ENCODE results near the gene TMEM120B. TPM values are rescaled to one million over a fixed set of nuclear protein-coding genes. Genes with fewer than 3 reads are reported as not detected.
A peak's percentile ranks its signal among the peaks of the same experiment; 100 is the strongest.

Gene TMEM120B
- total and polyA plus RNA-seq, 2 of the 4 experiments (the other 2 are of a cell fraction), result 10.6 to 18.4 TPM

DNA sequence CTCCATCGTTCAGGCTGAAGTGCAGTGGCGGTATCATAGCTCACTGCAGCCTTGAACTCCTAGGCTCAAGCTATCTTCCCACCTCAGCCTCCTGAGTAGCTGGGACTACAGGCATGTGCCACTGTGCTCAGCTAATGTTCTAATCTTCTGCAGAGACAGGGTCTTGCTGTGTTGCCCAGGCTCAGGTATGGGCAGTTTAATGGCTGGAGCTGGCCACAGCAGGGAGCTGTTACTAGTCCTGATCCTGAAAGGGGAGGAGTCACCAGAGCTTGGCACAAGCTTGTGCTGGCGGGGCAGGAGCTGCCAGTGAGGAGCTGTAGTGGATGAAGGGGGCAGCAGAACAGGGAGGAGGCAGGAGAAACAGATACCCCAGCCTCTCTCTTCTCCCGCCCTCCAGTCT is 10.6 kb downstream of the TMEM120B start:
- Histone ChIP-seq H2AK5ac (ENCODE audit: low read depth, low read length) (no peak overlapping the region), H4K5ac (ENCODE audit: low read depth, low read length) (no peak overlapping the region), H4K91ac (ENCODE audit: insufficient read depth, low read depth, low read length) (no peak overlapping the region), H3K9ac (ENCODE audit: low read depth, low read length) (no peak overlapping the region), H2BK120ac (ENCODE audit: low read depth, low read length) (no peak overlapping the region), H3K4ac (ENCODE audit: low read depth, low read length) (no peak overlapping the region), H2AFZ (replicated peaks; ENCODE audit: low read length, poor library complexity) (no peak overlapping the region), H3K27me3 (ENCODE audit: control insufficient read depth, insufficient read depth, low read length) (no peaks in the 10 kb centered on the region), H3K36me3 (ENCODE audit: control insufficient read depth, insufficient read depth, low read length) (peaks cover 5% of the 10 kb centered on the region), H3K23ac (ENCODE audit: low read depth, low read length) (no peak overlapping the region), H4K8ac (ENCODE audit: low read depth in 2 of 2, low read length in 2 of 2) (no peak overlapping the region), H4K20me1 (ENCODE audit: insufficient read depth, low read length) (peaks cover 28% of the 10 kb centered on the region), H3K9me1 (ENCODE audit: insufficient read depth, low read length) (peaks cover 27% of the 10 kb centered on the region), H3K79me1 (ENCODE audit: low read depth in 1 of 2, low read length in 2 of 2) (peaks cover 36 to 62% of the 10 kb centered on the region in 2 experiments), H3K9me3 (ENCODE audit: control insufficient read depth, insufficient read depth, low read length) (no peaks in the 10 kb centered on the region), H2AK9ac (replicated peaks; ENCODE audit: low read depth, low read length, poor library complexity) (peak overlapping the region; percentile 55), H3K4me1 (ENCODE audit: control insufficient read depth, insufficient read depth, low read length) (peaks cover 12% of the 10 kb centered on the region), H3K4me2 (ENCODE audit: low read depth, low read length) (no peak overlapping the region), H3K18ac (ENCODE audit: low read depth, low read length) (no peak overlapping the region), H2BK5ac (ENCODE audit: low read depth, low read length, poor library complexity, severe bottlenecking) (no peak overlapping the region), H3K14ac (replicated peaks; ENCODE audit: low read depth, low read length) (no peak overlapping the region), H3K4me3 (ENCODE audit: insufficient read depth, low read depth, low read length) (no peak overlapping the region), H2BK20ac (ENCODE audit: low read depth, low read length) (no peak overlapping the region), H3K56ac (ENCODE audit: extremely low read depth, insufficient read depth, low read length) (no peak overlapping the region), H3K27ac (ENCODE audit: insufficient read depth, low read length) (no peak overlapping the region), H2BK15ac (ENCODE audit: low read depth, low read length) (no peak overlapping the region)
- in situ Hi-C loops (cut with MboI; ENCODE audit: low sequenced_read_pairs), result no loop called here
- ATAC-seq (ENCODE audit: low read depth) (no peak), DNase-seq (no peak)
- ChIA-PET POLR2A (ENCODE audit: unreplicated experiment) (no interaction called here), CTCF (no interaction called here)
- intact Hi-C loops (cut with micrococcal nuclease), result no loop called here
- BruUV-seq (replicated peaks), result no TSS peak
- TF ChIP-seq FOS (IDR thresholded peaks at IDR 0.05; ENCODE audit: low read depth, low read length), result no peak
- no peak for TF ChIP-seq SMC3 (IDR thresholded peaks at IDR 0.05; ENCODE audit: low read depth, low read length)
- no peak for TF ChIP-seq CHD1 (IDR thresholded peaks at IDR 0.05; ENCODE audit: low read depth, low read length)
- no peak for TF ChIP-seq BHLHE40 (IDR thresholded peaks at IDR 0.05; ENCODE audit: low read depth, low read length)
- no peak for TF ChIP-seq CTCF (conservative IDR thresholded peaks at IDR 0.05; ENCODE audit: low read depth, low read length)
- TF ChIP-seq RAD21 (IDR thresholded peaks at IDR 0.05; ENCODE audit: low read length), result no peak
- TF ChIP-seq MAFK (IDR thresholded peaks at IDR 0.05; ENCODE audit: low read depth, low read length), result no peak
- TF ChIP-seq, protein P1, sequence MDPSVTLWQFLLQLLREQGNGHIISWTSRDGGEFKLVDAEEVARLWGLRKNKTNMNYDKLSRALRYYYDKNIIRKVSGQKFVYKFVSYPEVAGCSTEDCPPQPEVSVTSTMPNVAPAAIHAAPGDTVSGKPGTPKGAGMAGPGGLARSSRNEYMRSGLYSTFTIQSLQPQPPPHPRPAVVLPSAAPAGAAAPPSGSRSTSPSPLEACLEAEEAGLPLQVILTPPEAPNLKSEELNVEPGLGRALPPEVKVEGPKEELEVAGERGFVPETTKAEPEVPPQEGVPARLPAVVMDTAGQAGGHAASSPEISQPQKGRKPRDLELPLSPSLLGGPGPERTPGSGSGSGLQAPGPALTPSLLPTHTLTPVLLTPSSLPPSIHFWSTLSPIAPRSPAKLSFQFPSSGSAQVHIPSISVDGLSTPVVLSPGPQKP (IDR thresholded peaks at IDR 0.05; ENCODE audit: borderline replicate concordance, low read depth, low read length), result no peak
- TF ChIP-seq, protein P2, sequence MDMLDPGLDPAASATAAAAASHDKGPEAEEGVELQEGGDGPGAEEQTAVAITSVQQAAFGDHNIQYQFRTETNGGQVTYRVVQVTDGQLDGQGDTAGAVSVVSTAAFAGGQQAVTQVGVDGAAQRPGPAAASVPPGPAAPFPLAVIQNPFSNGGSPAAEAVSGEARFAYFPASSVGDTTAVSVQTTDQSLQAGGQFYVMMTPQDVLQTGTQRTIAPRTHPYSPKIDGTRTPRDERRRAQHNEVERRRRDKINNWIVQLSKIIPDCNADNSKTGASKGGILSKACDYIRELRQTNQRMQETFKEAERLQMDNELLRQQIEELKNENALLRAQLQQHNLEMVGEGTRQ (IDR thresholded peaks at IDR 0.05; ENCODE audit: low read depth, low read length), result no peak
- TF ChIP-seq MAZ (IDR thresholded peaks at IDR 0.05; ENCODE audit: borderline replicate concordance, low read depth, low read length), result no peak
- no peak for TF ChIP-seq MXI1 (IDR thresholded peaks at IDR 0.05; ENCODE audit: borderline replicate concordance, low read depth, low read length)
- no peak for TF ChIP-seq CEBPB (IDR thresholded peaks at IDR 0.05; ENCODE audit: low read depth, low read length)
- TF ChIP-seq RFX5 (IDR thresholded peaks at IDR 0.05; ENCODE audit: low read depth, low read length), result no peak
- TF ChIP-seq NFE2L2 (IDR thresholded peaks at IDR 0.05; ENCODE audit: low read depth, low read length), result no peak
- no CpG with 5 or more reads among the region's 4 CpGs for WGBS, 2 experiments (ENCODE audit: extremely low coverage in 2 of 2, insufficient read length in 1 of 2)
- dilution Hi-C loops (cut with HindIII; ENCODE audit: low sequenced_read_pairs, unreplicated experiment), result no loop called here

All from IMR-90 (cell line).